ENCODE results near the gene TUBB3.

- TF ChIP-seq CTCF (IDR thresholded peaks at IDR 0.05 in 8 of 11, conservative IDR thresholded peaks at IDR 0.05 in 3 of 11) (no peak), POLR2AphosphoS5 (IDR thresholded peaks at IDR 0.05) (no peak)
Measured at GRCh38 chr16:89944773-89945172, 21.6 kb downstream of the TUBB3 start.
